ENCODE measurements around the gene IGSF9B.

DNA sequence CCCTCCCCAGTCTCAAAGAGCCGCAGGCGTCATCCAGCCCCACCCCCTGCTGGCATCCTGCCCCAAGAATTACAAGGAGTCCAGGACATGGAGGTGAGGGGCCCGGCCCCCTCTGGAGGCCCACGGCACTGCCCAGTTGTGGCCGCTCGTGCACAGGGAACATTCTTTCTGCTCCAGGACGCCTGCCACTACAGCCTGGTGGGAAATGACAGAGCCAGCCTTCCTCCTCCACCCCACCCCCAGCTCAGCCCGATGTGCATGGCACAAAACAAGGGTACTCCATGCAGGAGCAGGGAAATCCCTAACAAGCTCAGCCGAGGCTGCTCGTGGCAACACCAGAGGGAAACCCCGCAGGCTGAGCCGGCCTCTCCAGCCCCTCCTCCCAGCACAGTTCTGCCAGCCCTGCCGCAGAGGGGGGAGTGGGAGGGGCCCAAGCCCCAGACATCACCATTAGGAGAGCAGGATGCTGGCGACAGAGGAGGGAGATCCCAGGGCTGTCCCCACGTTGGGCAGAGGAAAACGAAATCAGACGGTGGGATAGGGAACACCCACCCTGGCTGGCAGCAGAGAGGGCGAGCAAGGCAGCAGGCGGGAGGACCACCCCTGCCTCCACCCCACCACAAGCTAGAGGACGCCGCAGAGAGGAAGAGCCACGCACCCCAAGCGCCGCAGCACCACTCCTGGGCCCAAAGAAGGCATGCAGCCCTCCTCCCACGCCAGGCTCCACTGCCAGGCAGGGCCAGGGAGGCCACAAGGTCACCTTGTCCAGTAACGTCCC lies 10.0 kb downstream of the IGSF9B start:
- TF ChIP-seq, protein P1, sequence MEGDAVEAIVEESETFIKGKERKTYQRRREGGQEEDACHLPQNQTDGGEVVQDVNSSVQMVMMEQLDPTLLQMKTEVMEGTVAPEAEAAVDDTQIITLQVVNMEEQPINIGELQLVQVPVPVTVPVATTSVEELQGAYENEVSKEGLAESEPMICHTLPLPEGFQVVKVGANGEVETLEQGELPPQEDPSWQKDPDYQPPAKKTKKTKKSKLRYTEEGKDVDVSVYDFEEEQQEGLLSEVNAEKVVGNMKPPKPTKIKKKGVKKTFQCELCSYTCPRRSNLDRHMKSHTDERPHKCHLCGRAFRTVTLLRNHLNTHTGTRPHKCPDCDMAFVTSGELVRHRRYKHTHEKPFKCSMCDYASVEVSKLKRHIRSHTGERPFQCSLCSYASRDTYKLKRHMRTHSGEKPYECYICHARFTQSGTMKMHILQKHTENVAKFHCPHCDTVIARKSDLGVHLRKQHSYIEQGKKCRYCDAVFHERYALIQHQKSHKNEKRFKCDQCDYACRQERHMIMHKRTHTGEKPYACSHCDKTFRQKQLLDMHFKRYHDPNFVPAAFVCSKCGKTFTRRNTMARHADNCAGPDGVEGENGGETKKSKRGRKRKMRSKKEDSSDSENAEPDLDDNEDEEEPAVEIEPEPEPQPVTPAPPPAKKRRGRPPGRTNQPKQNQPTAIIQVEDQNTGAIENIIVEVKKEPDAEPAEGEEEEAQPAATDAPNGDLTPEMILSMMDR (IDR thresholded peaks at IDR 0.05), result peak in 1 of 3 experiments; percentile 12
- peak in 1 of 2 donors; percentile 24 for TF ChIP-seq POLR2AphosphoS5 (IDR thresholded peaks at IDR 0.05)
- no peak for TF ChIP-seq POLR2A (IDR thresholded peaks at IDR 0.05; ENCODE audit: low read depth)
